D721Med (cell line): ENCODE data around the gene STIL.

Source experiments
- DNase-seq: peaks from one replicate; pipeline ENCODE4 v3.0.0; 2011; ENCODE audit warnings: low spot score; ENCODE audit not compliant: insufficient read length
- FAIRE-seq: peaks from 2 replicates; lab custom pipeline; 2011; peaks lifted over from hg19 to GRCh38; lab: Jason Lieb, UNC
- TF ChIP-seq, protein P1 (sequence below): IDR thresholded peaks from 2 replicates; pipeline ENCODE4 v1.5.1; 2012; ENCODE audit warnings: mild to moderate bottlenecking, control low read depth; ENCODE audit not compliant: insufficient read depth; ENCODE audit errors: missing control alignments

Gene STIL

DNA sequence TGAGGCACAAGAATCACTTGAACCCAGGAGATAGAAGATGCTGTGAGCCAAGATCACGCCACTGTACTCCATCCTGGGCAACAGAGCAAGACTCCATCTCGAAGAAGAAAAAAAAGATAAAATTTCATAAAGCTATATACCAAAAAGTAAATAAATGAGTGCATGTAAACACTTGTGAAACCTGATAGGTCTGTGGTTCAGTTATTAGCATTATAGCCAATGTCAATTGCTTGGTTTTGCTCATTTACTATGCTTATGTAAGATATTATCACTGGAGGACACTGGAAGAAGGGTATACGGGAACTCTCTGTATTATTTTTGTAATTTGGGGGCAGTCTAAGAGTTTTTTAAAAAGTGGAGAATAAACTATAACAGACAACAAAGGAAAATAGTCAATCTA lies 64.2 kb downstream of the STIL start:
- TF ChIP-seq, protein P1, sequence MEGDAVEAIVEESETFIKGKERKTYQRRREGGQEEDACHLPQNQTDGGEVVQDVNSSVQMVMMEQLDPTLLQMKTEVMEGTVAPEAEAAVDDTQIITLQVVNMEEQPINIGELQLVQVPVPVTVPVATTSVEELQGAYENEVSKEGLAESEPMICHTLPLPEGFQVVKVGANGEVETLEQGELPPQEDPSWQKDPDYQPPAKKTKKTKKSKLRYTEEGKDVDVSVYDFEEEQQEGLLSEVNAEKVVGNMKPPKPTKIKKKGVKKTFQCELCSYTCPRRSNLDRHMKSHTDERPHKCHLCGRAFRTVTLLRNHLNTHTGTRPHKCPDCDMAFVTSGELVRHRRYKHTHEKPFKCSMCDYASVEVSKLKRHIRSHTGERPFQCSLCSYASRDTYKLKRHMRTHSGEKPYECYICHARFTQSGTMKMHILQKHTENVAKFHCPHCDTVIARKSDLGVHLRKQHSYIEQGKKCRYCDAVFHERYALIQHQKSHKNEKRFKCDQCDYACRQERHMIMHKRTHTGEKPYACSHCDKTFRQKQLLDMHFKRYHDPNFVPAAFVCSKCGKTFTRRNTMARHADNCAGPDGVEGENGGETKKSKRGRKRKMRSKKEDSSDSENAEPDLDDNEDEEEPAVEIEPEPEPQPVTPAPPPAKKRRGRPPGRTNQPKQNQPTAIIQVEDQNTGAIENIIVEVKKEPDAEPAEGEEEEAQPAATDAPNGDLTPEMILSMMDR: no peak
- no peak for FAIRE-seq
- no peak for DNase-seq

DNA sequence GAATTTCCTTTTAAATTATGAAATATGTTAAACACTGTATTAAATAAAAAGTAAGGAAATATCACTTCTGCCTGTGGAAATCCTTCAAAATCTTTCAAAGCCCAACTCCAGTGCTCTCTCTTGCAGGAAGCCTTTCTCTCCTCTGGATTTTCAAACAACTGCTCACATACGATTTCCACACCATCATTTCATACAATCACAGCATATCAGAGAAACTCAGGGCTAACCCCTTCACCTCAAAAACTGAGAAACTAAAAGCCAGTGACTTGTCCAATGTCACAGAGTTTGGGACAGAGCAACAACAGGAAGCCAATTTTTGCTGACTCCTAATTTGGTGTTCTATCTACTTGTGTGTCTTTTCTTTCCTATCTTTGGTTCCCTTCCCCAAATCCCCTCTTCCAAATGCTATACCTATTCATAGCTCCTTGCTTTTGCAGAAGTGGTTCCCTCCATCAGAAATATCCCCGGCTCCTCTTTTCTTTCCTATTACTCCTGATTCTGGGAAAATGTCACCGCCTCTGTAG lies 69.5 kb downstream of the STIL start:
- DNase-seq (no peak), FAIRE-seq (no peak)
- TF ChIP-seq, protein P1: no peak

DNA sequence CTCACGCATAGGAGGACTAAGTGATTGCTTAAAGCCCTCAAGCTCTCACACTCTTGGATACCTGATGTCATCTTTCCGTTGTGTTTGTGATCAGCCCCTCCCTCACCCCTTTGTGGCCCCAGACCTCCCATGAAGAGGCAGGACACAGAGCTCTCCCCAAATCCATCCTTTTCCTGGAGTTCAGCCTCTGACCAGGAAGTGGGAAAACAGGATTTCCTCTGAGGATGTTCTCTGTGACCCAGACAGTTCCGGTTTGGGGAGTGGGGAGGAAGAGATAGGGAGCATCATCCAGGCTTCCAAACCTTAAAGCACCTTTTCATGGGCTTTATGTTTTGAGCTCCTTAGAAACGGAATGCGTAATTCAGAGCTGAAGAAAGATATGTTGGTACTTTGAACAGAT lies 70.0 kb downstream of the STIL start:
- FAIRE-seq (no peak), DNase-seq (no peak)
- TF ChIP-seq, protein P1: no peak

DNA sequence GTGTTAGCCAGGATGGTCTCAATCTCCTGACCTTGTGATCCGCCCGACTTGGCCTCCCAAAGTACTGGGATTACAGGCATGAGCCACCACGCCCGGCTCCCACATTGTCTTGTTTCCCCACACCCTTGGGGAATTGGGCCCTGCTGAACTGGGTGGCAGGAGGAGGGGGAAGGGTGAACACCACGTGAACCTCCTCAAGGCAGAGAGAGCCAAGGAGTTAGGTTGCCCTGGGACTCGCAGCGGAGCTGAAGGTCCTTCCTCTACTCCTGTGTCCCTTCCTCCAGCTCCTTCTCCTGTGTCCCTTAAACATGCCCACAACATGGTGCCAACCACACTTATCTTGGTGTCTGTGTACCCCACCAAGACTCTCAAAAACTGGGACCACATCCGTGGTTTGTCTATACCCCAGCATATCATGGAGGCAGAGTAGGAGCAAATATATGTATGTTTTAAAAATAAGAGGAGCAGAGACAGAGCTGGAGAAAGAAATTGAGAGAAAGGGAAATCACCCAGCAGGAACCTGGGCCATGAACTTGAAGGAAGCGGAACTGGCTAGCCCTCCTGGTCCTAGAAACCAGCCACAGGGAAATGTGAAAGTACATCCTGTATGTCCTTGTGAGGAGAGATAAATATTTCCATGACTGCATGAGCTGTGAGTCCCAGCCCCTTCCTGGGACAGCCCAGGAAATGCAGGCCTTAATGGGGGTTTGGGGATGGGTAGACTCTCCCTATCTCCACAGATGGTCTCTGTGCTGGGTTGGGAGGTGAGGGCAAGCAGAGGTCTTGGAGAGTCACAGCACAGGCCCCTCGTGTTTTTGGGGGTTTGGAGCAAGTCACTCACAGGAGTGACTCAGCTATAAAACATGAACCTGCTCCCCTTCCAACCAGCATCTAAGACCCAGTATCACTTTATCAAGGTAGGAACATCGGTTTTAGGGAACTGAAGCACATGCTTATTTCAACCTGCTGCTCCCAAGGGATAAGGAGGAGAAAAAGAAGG lies 72.5 kb downstream of the STIL start:
- FAIRE-seq: no peak

DNA sequence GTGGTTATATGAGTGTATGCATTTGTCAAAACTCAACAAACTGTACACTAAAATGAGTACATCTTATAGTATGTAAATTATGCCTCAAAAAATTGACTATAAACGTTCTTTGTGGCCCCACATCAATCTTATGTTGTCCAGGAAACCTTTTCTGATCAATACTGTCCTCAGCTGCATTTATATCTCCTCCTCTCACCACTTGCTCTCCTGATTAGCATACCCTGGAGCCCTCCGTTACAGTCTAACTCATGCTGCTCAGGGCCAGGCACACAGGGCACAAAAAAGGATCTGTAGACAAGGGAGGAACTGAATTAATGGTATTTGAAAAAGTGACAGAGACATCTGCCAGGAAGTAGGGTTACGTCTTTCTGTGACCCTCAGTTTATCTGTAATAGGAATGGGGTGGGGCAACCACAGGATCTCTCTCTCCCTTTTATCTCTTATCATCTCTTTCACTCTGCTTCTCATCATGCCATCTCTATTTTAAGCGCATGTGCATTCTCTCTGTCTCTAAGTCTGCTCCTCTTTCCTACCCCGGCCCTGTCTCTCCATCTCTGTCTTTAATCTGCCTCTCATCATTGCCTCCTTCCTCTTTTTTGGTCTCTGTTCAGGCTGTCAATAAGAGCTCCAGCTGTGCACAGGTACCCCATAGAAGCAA lies 74.9 kb downstream of the STIL start:
- FAIRE-seq: no peak
- TF ChIP-seq, protein P1: no peak
- no peak for DNase-seq

More for the DNA sequence above, 72.5 kb downstream of the STIL start:
- no peak for DNase-seq
- TF ChIP-seq, protein P1: no peak

DNA sequence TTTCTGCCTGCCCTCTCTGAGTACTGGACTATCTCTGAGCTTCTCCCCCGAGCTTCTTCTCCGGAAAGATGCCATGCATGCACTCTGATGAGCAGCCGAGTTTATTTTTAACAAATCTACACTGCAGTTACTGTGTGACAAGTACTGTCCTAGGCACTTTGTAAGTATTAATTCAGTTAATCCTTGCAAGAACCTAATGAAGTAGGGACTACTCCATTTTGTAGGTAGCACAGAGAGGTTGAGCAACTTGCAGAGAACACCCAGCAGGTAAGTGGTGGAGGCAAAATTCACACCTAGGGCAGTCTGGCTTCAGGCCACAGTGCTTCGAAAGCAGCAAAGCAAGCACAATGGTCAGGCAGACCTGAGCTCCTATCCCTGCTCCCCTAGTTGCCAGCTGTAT lies 78.1 kb downstream of the STIL start:
- no peak for DNase-seq
- TF ChIP-seq, protein P1: no peak
- no peak for FAIRE-seq
